HG03095 (cell line): ENCODE measurements around the gene MFAP5.
"Not testable (repeated sequence)": the region's sequence is repeated elsewhere in the genome, so short reads cannot be mapped to it uniquely, and the experiment has no call there.

Experiments
- ATAC-seq: cut with Tn5 transposase; IDR thresholded peaks from one replicate; pipeline ENCODE4 v1.9.1; 2021; ENCODE audit warnings: moderate library complexity; ENCODE audit not compliant: unreplicated experiment

The MFAP5 gene

DNA sequence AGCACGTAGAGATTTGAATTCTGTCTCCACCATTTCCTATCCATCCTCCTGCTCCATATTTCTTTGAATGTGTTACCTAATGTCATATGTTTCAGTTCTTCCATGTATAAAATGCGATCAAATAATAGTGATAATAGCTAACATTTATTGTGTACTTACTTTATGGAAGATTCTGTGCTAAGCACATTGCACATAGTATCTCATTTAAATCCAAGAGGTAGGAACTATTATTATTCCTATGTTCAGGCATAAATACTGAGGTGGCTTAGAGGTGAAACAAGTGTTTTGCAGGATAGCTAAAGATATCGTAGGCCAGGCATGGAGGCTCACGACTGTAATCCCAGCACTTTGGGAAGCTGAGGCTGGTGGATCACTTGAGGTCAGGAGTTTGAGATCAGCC is 32.5 kb downstream of the MFAP5 start:
- ATAC-seq: no peak

DNA sequence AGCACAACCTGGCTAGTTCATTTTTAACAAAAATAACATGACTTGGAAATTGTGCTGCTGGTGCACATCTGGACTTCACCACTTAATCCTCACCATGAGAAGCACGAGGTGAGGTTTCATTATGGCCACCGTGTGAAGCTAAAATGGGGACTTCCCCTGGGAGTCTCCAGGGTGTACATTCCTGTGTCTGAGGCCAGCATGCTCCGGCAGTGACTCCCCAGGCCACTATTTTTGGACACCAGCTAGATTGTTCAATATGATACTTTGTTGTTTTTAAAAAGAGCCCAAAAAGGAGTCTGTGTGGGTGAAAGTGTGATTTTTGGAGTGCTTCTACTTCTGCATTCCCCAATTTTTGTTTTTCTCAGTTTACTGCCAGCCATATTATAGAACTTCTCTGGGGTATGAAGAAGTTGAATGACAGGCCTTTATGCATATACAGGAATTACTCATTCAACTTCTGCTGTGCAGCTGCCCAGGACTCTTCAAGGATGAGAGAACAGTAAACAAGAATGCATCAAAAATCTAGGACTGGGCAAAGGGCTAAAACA is 33.1 kb downstream of the MFAP5 start:
- peak; percentile 91 for ATAC-seq

DNA sequence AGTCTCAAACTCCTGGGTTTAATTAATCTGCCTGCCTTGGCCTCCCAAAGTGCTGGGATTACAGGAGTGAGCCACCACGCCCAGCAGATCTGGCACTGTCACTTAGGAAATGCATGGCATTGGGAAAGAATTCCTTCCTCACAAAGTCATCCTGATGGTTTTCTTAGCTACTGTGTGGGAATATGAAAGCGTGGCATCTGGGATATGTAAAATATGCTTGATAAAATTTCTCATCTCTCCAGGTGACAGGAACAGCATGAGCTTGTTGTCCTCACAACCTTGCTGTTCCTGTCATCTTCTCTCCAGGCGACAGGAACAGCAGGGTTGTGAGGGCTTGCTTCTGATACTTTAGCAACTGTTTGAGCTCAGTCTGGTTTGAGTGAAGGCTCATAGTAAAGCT is 33.9 kb downstream of the MFAP5 start:
- ATAC-seq: no peak

DNA sequence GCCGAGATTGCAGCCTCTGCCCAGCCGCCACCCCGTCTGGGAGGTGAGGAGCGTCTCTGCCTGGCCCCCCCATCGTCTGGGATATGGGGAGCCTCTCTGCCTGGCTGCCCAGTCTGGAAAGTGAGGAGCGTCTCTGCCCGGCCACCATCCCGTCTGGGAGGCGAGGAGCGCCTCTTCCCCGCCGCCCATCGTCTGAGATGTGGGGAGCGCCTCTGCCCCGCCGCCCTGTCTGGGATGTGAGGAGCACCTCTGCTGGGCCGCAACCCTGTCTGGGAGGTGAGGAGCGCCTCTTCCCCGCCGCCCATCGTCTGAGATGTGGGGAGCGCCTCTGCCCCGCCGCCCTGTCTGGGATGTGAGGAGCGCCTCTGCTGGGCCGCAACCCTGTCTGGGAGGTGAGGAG is 37.9 kb downstream of the MFAP5 start:
- ATAC-seq: not testable (repeated sequence)

DNA sequence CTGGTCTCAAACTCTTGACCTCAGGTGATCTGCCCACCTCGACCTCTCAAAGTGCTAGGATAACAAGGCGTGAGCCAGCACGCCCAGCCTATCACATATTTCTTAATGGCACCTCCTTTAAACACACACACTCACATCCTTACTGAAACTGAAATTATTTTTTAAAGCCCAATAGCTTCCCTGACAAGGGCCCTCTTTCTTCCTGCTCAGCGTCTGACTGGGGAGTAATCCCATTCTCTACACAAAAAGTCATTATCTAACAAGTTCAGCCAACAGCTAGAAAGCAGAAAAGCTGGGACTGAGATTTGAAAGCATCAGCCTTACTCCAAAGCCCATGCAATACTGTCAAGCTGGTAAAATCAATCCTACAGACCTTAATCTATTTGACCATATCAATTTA is 40.0 kb downstream of the MFAP5 start:
- no peak for ATAC-seq

DNA sequence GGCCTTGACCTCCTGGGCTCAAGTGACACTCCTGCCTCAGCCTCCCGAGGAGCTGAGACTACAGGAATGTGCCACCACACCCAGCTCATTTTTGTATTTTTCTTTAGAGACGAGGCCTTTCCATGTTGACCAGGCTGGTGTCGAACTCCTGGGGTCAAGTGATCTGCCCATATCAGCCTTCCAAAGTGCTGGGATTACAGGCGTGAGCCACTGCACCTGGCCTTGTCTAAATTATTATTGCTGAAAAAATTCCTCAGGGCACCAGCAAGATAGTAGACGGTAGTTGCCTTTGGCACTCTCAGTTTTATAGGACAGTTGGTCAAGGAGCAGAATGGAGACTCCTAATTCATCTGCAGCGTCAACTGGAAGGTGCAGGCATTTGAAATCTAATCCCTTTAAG is 47.4 kb downstream of the MFAP5 start:
- ATAC-seq: no peak

DNA sequence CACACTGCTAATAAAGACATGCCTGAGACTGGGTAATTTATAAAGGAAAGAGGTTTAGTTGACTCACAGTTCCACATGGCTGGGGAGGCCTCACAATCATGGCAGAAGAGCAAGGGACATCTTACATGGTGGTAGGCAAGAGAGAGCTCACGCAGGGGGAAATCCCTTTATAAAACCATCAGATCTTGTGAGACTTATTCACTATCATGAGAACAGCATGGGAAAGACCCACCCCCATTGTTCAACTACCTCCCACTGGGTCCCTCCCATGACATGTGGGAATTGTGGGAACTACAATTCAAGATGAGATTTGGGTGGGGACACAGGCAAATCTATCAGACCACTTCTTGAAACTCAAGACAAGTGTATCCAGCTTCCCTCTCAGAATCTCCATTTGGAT is 48.7 kb downstream of the MFAP5 start:
- not testable (repeated sequence) for ATAC-seq

DNA sequence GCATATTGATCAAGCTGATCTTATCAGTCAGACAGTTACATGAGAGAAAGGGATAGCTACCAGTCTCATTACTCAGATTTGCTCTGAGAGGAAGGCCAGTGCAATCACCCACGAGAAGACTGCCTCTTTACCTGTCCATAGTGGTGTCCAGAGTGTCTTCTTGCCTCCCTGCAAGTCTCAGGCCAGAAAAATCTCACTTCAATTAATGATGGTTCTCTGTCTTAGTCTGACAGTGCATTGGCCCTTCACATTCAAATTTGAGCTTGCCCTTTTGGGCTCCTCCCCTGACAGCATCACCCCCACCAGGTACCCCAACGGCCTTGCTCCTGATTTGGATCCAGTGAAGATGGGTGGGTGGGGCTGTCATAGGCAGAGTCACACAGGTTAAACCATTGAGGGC is 50.0 kb downstream of the MFAP5 start, which contains the start of gene AICDA:
TSS of gene AICDA (minus strand) at position 231 of the 400 bp plus-strand sequence. CDS start at position 139, 92 bp downstream.
- peak; percentile 33 for ATAC-seq

DNA sequence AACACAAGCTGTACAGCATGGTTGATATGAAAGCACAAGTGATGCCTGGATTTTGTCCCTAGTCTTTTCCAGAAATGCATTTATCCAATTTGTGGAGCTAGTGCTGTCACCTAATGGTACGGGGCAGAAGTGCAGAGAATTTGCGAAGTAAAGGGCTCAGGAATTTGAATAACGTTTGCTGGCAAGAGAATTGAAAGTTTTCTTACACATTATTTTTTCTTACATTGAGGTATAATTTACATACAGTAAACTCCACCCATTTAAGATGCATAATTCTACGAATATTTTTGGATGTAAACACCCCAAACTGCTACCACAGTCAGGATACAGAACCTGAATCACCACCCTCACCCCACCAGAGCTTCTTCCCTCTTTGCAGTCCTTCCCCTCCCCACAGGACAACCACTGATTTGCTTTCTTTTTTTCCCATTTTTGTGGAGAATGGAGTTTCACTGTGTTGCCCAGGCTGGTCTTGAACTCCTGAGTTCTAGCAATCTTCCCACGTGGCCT is 53.5 kb downstream of the MFAP5 start:
- ATAC-seq: no peak

DNA sequence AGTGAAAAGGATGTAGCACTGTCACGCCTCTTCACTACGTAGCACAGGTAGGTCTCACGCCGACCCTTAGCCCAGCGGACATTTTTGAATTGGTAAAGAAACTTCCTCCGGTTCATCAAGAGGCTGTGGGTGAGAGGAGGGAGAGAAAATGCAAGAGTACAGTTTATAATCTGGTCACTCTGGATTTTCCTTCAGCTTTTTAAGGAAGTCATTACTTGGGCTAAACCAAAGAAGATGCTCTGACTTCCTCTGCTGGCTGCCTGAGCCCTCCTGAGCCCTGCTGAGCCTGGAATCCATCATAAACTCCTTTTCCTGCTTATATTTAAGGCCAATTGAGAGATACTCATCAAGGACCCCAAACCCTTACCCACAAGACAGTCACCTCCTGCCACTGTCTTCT is 55.7 kb downstream of the MFAP5 start:
- no peak for ATAC-seq

DNA sequence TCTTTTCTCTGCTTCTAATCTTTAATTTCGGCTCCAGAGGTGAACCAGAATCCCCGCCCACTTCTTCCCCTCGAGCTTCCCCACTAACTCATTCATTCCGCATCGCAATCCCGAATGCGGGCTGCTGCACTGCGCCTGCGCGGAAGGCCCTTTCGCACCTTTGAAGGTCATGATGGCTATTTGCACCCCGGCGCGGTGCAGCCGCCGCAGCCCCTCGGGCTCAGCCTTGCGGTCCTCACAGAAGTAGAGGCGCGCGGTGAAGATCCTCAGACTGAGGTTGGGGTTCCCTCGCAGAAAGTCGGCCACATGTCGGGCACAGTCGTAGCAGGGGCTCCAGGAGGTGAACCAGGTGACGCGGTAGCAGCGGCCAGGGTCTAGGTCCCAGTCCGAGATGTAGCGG is 57.6 kb downstream of the MFAP5 start:
- ATAC-seq: no peak

DNA sequence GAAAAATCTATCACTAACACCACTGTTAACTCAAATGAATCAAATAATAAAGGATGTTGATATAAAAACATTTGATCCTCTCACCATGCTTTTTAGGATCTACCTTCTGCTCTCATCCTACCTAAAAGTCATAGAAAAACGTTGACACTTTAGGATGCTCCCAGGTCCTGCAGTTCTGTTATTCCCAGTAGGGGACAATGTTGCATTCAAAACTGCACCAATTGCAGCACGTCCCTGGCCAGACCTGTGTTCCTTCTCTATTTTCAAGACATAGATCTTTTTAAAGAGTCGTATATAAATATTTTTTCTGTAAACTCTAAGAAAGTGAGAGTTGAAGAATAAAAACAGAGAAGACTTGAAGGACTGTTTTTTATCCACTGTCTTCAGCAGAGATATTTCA is 58.8 kb downstream of the MFAP5 start:
- no peak for ATAC-seq

DNA sequence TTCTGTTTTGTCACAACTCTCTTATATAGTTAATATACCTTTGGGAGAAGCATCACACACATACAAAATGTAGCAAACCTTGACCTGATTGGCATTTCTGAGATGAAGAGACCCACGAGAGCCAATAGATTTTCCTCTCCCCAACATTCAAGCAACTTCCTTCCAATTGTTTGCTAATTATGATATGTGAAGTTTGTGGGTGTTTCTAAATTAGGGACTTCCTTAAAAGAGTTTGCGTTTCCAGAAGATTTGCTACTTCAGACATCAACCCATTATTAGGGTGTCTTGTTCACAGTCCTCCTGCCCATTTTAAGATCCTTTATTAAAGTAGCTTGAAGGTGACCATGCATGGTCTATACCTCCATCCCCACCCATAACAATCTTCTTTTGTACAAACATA is 59.3 kb downstream of the MFAP5 start:
- no peak for ATAC-seq

DNA sequence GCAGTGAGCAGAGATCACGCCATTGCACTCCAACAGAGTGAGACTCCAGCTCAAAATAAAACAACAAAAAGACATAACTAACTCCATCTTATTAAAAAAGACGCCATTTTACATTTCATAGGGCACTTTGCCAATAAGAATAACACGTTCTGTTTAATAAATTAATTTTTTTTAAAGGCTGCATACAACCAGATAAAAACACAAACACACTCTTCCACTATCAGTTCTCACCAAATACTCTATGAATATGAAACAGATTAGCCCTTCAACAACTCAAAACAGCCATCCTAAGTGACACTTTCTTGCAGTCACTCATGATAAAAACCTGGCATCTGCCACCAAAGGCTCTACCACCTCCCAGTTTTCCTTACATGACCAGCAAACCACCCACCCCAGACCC is 66.1 kb downstream of the MFAP5 start:
- ATAC-seq: no peak
